Raji (cell line): ENCODE measurements around the gene EIF3M.

Experiments
- POLR2A ChIP-seq: IDR thresholded peaks from 2 replicates; pipeline ENCODE4 v1.6.1; 2011; ENCODE audit warnings: low read depth, low read length, control low read depth; ENCODE audit not compliant: insufficient read depth

EIF3M gene

DNA sequence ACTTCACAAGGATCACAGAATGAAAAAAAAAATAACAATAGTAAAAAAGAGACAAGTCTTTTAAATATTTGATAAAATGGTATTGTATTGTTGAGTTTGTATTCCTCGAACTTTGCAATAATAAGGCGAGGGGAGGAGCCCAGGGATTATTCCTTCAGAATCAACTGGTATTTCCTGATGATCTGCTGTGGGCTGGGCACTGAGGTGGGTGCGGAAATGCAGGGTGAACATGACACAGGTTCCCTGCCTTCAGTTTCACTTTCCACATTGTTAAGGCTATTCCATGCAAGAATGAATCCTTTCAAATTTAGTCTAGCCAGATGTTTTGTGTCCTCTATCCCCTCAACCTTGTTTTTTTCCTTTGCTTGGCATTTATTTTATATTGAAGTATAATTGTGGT is 2.1 kb upstream of the EIF3M start:
- no peak for TF ChIP-seq POLR2A

DNA sequence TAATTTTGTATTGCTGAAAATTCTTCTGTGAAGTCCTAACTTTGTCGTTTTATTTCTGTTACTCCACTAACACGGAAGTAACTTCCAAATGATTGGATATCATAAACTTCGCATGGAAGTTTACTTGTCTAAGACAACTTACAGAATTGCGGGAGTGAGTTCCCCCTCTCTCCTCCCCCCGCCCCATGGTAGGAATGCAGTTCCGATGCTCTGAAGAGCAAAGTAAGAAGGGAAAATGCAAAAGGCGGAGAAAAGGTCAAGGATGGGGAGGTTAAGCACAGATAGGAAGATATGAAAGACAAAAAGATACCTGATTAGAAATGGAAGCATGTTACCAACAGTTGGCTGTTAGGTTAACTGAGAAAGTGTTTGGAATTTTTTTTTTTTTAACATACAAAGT is 1.3 kb downstream of the EIF3M start:
- TF ChIP-seq POLR2A = no peak

GRCh38 chr11:32586576-32587190 is 3.1 kb downstream of the EIF3M start:
- TF ChIP-seq POLR2A = no peak

- TF ChIP-seq POLR2A = no peak
These were observed 10.6 kb downstream of the EIF3M start for GRCh38 chr11:32594272-32594671.

GRCh38 chr11:32597921-32598320 is 14.3 kb downstream of the EIF3M start:
- TF ChIP-seq POLR2A = no peak

DNA sequence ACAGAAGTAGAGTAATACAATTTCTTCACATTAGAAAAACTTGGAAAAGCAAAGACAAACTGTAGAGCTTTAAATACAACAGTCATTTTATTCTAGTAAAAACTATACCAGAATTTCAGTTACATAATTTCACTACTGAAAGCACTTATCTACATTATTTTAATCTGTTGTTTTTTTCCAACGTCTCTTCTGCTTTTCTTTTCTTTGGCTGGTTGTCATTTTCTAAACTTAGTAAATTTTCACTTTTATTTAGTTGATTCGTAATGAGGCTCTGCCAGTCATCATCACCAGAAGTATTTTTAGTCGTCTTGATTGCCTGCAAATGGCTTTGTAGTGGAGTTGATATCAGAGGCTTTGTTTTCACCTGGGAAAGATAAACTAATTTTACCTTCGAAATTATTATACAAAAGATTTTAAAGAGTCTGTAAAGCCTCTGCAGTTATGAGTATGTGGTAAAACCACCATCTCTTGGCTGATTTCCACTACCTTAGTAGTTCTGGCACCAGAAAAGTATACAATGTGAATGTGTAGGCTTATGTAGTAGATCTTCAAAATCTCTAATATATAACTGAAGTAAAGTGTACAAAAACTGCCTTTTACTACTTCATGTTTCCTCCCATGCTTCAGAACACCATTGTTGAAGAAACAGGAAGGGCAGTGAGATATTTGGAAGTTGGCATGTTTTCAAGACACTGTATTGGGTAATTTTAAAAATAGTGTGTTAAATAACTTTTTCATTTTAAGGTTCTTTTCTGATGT is 19.2 kb downstream of the EIF3M start:
- TF ChIP-seq POLR2A = no peak

DNA sequence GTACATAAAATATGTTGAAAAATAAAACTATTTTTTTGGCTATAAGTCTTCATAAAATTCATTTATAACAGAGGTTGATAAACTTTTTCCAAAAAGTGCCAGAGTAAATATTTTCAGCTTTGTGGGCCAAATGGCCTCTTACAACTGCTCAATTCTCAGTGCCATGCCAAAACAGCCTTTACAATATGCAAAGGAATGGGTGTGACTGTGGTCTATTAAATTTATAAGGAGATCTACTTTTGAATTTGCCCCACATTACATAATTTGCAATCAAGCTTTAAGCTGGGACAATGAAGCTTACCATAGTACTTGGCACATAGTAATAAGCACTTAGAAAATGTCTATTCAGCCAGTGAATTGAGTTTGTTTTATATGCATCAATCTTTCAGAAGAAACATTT is 22.6 kb downstream of the EIF3M start:
- TF ChIP-seq POLR2A = no peak

GRCh38 chr11:32610797-32611352 is 27.2 kb downstream of the EIF3M start:
- TF ChIP-seq POLR2A = no peak

DNA sequence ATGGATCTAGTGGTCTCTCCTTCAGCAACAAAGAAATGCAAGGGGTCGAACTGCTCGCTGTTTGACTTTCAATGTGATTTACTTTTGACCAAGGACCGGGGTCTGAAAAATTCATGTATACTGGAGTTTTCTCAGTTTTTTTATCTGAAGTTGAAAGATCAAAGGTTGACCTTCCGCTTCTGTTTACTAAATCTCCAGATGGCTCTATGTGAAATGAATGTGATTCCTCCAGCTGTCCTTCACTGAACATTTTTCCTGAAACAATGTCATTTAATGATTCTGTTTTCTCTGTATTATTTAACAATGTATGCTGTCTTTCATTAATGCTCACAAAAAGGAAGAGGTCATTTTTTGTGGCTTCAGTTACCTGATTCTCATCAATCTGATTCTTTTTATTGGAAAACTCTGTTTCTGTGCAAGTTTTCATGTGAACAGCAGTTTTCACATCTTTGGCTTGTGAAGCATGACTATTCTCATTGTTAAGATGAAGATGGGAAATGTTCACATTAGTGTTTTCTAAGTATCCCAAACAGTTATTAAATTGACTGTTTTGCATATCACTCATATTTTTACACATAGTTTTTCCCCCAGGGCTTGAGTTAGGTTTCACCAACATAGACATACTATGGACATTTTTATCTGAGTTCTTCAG is 30.0 kb downstream of the EIF3M start:
- TF ChIP-seq POLR2A = no peak

GRCh38 chr11:32615422-32615821 is 31.8 kb downstream of the EIF3M start:
- no peak for TF ChIP-seq POLR2A

DNA sequence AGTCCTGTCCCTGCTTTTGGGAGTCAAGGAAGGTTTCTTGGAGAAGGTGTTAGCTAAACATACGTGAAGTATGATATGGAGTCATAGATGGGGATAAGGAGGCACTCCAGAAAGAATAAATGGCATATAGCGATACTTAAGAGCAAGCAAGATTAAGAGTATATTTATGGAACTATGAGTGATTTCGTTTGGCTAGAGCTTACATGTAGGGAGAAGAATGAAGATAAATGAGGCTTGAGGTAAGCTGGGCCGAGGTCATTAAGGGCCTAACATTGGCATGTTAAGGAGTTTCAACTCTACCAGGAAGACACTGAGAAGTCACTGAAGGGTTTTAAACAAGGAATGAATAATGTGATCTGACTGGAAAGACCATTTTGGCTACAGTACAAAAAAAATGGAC is 33.3 kb downstream of the EIF3M start:
- no peak for TF ChIP-seq POLR2A

- no peak for TF ChIP-seq POLR2A
These were observed 47.2 kb downstream of the EIF3M start for GRCh38 chr11:32630844-32631243.

DNA sequence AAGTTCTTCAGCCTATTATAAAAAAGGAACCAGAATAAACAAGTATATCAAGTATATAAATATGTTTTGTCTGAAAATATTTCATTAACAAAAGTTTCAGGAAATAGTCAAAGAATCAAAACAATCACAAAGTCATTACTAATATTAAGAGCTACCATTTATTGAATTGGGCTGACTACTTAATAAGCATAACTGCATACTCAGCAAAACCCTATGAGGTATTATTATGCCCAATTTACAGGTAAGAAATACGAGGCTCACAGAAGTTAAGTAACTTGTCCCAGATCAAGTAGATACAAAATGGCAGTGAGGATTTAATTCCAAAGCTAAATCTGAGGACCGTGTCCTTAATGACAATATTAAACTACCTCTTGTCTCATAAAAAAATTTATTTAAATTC is 52.2 kb downstream of the EIF3M start:
- TF ChIP-seq POLR2A = no peak

- TF ChIP-seq POLR2A = no peak
These were observed 57.7 kb downstream of the EIF3M start for GRCh38 chr11:32641361-32641760.

DNA sequence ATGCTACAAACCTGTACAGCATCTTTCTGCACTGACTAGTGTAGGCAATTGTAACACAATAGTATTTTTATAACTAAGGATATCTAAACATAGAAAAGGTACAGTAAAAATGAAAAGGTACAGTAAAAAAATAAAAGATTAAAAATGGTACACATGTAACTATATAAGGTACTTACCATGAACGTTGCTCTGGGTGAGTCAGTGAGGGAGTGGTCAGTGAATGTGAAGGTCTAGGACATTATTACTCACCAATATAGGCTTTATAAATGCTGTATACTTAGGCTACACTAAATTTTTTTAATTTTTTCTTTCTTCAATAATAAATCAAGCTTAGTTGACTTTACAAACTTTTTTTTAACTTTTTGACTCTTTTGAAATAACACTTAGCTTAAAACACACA is 59.9 kb downstream of the EIF3M start:
- no peak for TF ChIP-seq POLR2A
